Left lobe of liver (tissue), 2 donors: Measurements from ENCODE around the gene MXRA5. TPM values are rescaled to one million over a fixed set of nuclear protein-coding genes. Genes with fewer than 3 reads are reported as not detected.
"Not testable (repeated sequence)": the region's sequence is repeated elsewhere in the genome, so short reads cannot be mapped to it uniquely, and the experiment has no call there.

Source experiments
- ATAC-seq: fragments of 200-7000 bp; cut with Tn5 transposase; one replicate; pipeline ENCODE4 v1.9.1; 2020; ENCODE audit warnings: mild to moderate bottlenecking, moderate library complexity
- DNase-seq: peaks from one replicate; pipeline ENCODE4 v3.0.0-alpha.2; 2020; ENCODE audit warnings: low spot score
- total RNA-seq: library from RNA; stranded (reverse); gene quantifications from one replicate; pipeline ENCODE4 v1.2.1, GENCODE V29; 2021
- donor health status: DM: no; HTN: no; CAD: no; lungs with moderate emphysema.
- donor health status: DM: no; HTN: yes; CAD: no.

Gene MXRA5
- total RNA-seq, 1 donor from 2014 or later: 0.91 TPM

- ATAC-seq: peak; percentile 92
- DNase-seq: peak; percentile 51
Observed at GRCh38 chrX:3345281-3346191, 916 bp downstream of the MXRA5 start.

- not testable (repeated sequence) for DNase-seq, ATAC-seq
Observed at GRCh38 chrX:3343569-3343968, 2.9 kb downstream of the MXRA5 start.

GRCh38 chrX:3340016-3340415 is 6.4 kb downstream of the MXRA5 start:
- ATAC-seq: no peak
- DNase-seq: no peak

GRCh38 chrX:3326681-3327080 is 19.8 kb downstream of the MXRA5 start:
- no peak for DNase-seq
- ATAC-seq: no peak

- DNase-seq (no peak), ATAC-seq (no peak)
Observed at GRCh38 chrX:3320471-3321046, 25.9 kb downstream of the MXRA5 start.

GRCh38 chrX:3317191-3317718 is 29.2 kb downstream of the MXRA5 start:
- DNase-seq: no peak
- no peak for ATAC-seq

- no peak for ATAC-seq
- DNase-seq: no peak
Observed at GRCh38 chrX:3312109-3312508, 34.3 kb downstream of the MXRA5 start.

GRCh38 chrX:3307881-3308280 is 38.6 kb downstream of the MXRA5 start:
- DNase-seq (no peak), ATAC-seq (no peak)

GRCh38 chrX:3299636-3300035 is 46.8 kb downstream of the MXRA5 start:
- DNase-seq: no peak

GRCh38 chrX:3295731-3296130 is 50.7 kb downstream of the MXRA5 start:
- no peak for DNase-seq

More at GRCh38 chrX:3299636-3300035, 46.8 kb downstream of the MXRA5 start:
- ATAC-seq: no peak

GRCh38 chrX:3293251-3293650 is 53.2 kb downstream of the MXRA5 start:
- DNase-seq (no peak), ATAC-seq (no peak)

More at GRCh38 chrX:3295731-3296130, 50.7 kb downstream of the MXRA5 start:
- no peak for ATAC-seq

GRCh38 chrX:3290561-3290960 is 55.9 kb downstream of the MXRA5 start:
- no peak for ATAC-seq
- DNase-seq: no peak

GRCh38 chrX:3286196-3286945 is 60.1 kb downstream of the MXRA5 start:
- DNase-seq (no peak), ATAC-seq (no peak)

GRCh38 chrX:3280706-3281105 is 65.7 kb downstream of the MXRA5 start:
- no peak for ATAC-seq
- DNase-seq: no peak

GRCh38 chrX:3273668-3274067 is 72.8 kb downstream of the MXRA5 start:
- not testable (repeated sequence) for DNase-seq, ATAC-seq

GRCh38 chrX:3271834-3272186 is 74.6 kb downstream of the MXRA5 start:
- ATAC-seq (no peak), DNase-seq (no peak)

GRCh38 chrX:3271183-3271833 is 75.1 kb downstream of the MXRA5 start:
- no peak for DNase-seq
- no peak for ATAC-seq

- no peak for DNase-seq
Observed at GRCh38 chrX:3268829-3269228, 77.6 kb downstream of the MXRA5 start.

GRCh38 chrX:3263681-3264126 is 82.7 kb downstream of the MXRA5 start:
- ATAC-seq (no peak), DNase-seq (no peak)

More at GRCh38 chrX:3268829-3269228, 77.6 kb downstream of the MXRA5 start:
- ATAC-seq: no peak

GRCh38 chrX:3262901-3263300 is 83.6 kb downstream of the MXRA5 start:
- DNase-seq: no peak
- no peak for ATAC-seq
